GM21528 (cell line): ENCODE data around the gene ITPK1.

Source experiments
- ATAC-seq: cut with Tn5 transposase; IDR thresholded peaks from one replicate; pipeline ENCODE4 v1.9.1; 2021; ENCODE audit warnings: mild to moderate bottlenecking, moderate library complexity; ENCODE audit not compliant: unreplicated experiment, low FRiP score

ITPK1 gene

DNA sequence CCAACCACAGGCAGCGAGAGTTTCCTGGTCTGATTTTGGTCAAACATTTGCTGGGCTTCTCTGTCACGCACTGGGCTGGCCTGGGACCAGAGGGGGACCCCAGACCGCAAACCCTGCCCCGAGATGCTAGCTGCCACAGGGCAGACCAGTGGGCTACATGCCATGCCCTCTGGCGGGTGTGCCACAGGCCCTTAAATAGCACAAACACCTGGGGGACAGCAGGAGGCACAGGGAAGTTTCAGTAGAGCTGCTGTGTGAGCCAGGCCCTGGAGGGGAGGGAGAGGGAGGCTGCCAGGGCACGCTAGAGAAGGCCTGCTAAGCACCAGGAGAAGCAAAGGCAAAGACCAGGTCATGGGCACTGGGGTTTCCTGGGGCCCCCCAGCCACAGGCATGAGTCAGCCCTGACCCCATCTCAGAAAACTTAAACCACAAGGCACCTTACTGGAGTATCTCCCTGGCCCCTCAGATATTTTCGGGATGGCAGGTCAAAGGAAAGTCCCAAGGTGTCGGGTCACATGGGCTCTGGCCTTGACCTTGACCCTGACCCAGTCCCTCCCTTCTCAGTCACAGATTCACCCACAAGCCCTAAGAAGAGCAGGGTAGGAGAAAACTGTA, 29.2 kb downstream of the ITPK1 start:
- no peak for ATAC-seq

- ATAC-seq: no peak
These were observed 29.8 kb downstream of the ITPK1 start for GRCh38 chr14:93085911-93086310.

DNA sequence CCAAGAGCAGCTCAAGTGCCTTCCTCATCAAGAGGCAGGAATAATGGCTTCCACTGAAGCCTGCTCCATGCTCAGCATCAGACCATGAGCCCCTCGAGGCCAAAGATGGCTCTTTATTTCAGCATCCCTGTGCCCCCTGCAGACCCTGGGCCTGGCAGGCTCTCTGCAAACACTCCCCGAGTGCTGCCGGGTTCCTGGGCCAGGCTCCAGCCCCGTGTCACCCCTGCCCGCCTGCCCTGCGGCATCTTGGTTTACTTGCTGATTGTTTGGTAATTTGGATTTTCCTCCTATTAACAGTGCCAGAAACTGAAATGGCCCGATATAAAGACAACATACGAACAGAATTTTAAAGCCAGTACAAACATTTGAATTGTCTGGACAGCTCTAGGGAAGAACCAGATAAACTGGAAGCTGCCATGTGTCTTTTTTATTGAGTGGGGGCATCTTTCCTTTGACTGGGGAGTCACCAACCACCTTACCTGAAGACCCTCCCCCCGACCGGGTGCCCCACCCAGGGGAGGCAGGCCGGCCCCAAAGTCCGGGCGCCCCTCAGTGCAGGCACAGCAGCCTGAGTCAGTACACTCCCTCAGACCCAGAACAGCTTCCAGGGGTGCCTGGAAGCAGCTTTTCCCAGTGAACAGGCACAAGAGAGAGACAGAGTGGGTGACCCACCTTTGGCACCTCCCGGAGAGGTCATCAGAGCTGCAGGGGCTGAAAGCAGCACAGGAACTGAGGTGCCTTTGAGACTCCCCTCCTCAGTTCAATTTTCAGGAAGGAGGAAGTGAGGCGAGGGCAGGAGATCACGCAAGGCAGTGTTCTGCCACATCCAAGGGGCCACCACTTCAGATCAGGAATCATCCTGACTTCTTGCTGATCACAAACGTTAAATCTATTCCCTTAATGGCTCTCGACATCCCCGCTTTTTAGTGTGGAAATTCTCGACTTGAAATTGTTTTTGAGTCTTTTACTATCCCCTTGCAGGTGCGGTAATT, 30.6 kb downstream of the ITPK1 start:
- ATAC-seq: no peak

DNA sequence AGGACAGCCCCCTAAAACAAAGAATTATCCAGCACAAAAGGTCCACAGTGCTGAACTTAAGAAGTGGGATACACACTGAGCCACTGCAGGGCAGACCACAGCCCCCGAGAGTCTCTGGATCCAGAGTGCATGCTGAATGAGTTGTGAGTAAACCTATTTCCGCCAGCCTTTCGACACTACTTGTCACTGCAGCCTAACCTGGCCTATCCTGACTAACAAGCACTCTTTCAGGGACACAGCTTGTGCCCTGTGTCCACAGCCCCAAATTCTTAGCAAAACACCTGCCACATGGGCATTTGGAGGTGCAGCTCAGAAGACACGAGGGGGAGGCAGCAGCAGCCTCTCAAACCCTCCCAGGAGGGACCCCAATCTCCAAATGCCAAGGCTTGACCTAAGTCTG, 31.3 kb downstream of the ITPK1 start:
- ATAC-seq: no peak

DNA sequence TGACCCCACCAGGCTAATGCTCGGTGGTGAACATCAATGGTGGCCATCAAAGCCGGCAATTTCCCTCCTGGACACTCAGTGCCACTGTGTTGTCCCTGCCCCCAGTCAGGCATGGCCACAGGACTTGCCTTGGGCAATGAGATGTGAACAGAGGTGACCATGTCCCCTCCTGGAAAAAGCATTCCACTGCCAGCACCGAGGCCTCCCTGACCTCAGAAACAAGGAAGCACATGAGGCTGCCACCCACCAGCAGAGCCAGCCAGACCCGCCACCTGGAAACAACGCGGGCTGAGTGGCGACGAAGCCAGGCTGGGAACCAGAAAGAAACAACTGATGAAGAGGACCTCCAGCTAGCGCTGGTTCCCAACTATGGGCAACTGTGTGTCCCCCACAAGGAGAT, 31.8 kb downstream of the ITPK1 start:
- ATAC-seq: no peak

- no peak for ATAC-seq
These were observed 33.1 kb downstream of the ITPK1 start for GRCh38 chr14:93082576-93083001.

- no peak for ATAC-seq
These were observed 33.7 kb downstream of the ITPK1 start for GRCh38 chr14:93081876-93082570.

- no peak for ATAC-seq
These were observed 35.8 kb downstream of the ITPK1 start for GRCh38 chr14:93079865-93080403.

DNA sequence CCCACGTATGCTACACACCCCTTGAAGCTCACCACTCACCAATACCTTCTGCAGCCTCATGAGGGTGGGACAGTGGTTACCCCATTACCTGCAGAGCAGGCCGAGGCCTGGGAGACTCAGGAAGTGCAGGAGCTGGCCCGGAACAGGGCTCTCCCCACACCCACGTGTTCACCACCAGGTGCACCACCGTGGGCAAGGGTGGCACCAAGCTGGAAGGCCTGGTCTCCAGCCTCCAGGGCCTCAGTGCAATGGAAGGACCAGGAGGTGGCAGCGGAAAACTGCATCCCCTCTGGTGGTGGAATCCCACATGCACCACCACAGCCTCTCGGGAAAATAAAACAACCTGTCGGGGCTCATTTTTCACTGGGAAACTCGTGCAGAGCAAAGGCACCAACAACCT, 36.4 kb downstream of the ITPK1 start:
- ATAC-seq: no peak

- no peak for ATAC-seq
These were observed 36.9 kb downstream of the ITPK1 start for GRCh38 chr14:93078870-93079269.

DNA sequence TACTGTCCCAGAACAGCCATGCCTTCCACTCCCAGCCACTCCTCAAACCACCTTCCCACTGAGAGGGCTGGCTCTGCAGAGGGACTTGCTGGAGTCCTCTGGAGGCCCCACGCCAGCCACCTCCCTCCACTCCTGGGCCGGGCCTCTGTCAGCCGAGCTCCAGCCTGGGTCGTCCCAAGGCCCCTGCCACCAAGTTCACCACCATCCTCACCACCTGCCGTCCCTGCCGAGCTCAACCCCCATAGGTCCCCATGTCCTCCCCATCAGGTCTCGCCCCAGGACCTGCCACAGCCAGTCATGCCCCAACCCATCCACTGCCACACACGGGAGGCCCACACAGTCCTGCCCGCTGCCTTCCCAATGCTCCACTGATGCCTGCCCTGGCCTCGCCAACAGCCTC, 39.0 kb downstream of the ITPK1 start:
- no peak for ATAC-seq

DNA sequence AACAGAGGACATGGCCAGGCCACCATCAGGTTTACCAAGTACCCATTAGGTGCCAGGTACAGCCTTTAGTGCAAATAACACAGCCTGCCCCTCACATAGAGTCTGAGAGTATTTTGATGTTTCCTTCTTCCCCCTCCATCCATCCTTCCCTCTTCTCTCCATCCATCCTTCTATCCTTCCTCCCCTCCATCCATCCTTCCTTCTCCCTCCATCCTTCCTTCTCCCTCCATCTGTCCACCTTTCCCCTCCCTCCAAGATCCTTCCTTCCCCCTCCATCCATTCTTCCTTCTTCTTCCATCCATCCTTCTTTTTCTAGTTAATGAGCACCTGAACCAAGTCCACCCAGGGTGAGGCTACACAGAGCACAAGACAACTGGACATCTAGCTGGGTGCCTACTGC, 39.8 kb downstream of the ITPK1 start:
- ATAC-seq: no peak

GRCh38 chr14:93073910-93074769, 41.6 kb downstream of the ITPK1 start:
- no peak for ATAC-seq

- no peak for ATAC-seq
These were observed 42.4 kb downstream of the ITPK1 start for GRCh38 chr14:93073358-93073707.

DNA sequence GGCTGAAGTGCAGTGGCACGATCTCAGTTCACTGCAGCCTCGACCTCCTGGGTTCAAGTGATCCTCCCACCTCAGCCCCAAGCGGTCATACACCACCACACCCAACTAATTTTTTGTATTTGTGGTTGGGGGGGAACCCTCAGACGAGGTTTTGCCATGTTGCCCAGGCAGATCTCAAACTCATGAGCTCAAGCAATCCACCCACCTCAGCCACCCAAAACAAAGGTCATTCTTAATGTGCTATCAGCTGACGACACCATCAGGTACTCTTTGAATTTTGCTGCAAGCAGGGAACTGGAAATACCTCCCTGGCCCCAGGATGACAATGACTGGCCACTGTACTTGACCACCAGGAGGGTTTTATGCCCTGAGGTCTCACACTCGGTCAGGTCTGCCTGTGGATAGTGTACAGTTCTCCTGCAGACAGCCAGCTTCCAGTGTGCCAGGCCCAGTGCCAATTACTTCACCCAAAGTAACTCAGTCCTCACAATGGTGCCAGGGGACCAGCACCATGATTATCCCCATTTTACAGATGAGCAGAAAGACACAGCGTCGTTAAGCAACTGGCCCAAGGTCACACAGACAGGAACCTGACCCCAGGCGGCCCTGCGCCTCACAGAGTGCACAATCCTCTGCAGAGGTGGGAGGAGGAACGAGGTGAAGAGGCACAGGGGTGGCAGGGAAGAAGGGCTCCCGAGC, 42.9 kb downstream of the ITPK1 start:
- ATAC-seq: no peak

DNA sequence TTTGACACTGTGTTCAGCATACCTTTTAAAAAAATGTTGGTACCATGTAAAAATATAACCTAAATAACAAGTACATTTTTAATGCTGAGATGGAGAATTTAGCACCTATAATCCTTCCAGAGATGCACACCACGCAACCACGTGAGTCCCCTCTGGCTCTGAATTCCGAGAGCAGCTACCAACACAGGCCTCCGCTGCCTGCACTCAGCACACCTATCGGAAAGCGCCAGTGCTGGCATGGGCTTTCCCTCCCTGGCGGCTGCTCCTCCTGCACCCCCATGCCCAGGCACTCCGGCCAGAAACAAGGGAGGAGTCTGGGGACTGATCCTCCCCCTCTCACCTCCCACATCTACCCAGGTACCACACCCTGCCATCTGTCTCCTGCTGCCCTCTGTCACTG, 47.0 kb downstream of the ITPK1 start:
- no peak for ATAC-seq

- no peak for ATAC-seq
These were observed 48.6 kb downstream of the ITPK1 start for GRCh38 chr14:93067088-93067487.

GRCh38 chr14:93065272-93065730, 50.4 kb downstream of the ITPK1 start:
- no peak for ATAC-seq
